HEK293 (cell line): ENCODE data around the gene LST1.

ENCODE experiments used
- CTCF ChIA-PET: fragments of 350-600 bp; formaldehyde crosslinking; extraction: SDS; loops from one replicate; lab custom pipeline; 2021; ENCODE audit warnings: antibody characterized with exemption; lab: Yijun Ruan, JAX
- POLR2A ChIA-PET: fragments of 300-600 bp; formaldehyde crosslinking; extraction: SDS; loops from one replicate; lab custom pipeline; 2020; ENCODE audit warnings: antibody characterized with exemption, inconsistent platforms; lab: Yijun Ruan, JAX
- H3K27ac ChIP-seq: fragments of 200-500 bp; sonication (Bioruptor generic); 2 replicates; pipeline ENCODE4 v1.5.1; 2014; ENCODE audit warnings: low read depth, low read length, control low read depth, inconsistent platforms; ENCODE audit errors: extremely low read depth
- H3K36me3 ChIP-seq, 2 experiments: fragments of 200-500 bp in 1 of 2; sonication (Bioruptor generic) in 1 of 2; 1 replicate in 1 of 2; 2 replicates in 1 of 2; pipeline ENCODE4 v1.5.1; 2014 to 2017; ENCODE audit warnings: inconsistent platforms in 2 of 2, low read length in 2 of 2; ENCODE audit not compliant: control insufficient read depth in 2 of 2, insufficient read depth in 1 of 2
- H3K4me1 ChIP-seq: fragments of 200-500 bp; sonication (Bioruptor generic); 2 replicates; pipeline ENCODE4 v1.5.1; 2014; ENCODE audit warnings: mild to moderate bottlenecking, low read length, inconsistent platforms; ENCODE audit not compliant: control insufficient read depth, insufficient read depth
- H3K4me3 ChIP-seq: 2 replicates; pipeline ENCODE4 v1.5.1; 2011; ENCODE audit warnings: low read depth, mild to moderate bottlenecking, control low read depth, low read length, moderate library complexity
- H3K9me3 ChIP-seq: fragments of 200-500 bp; sonication (Bioruptor generic); 2 replicates; pipeline ENCODE4 v1.5.1; 2014; ENCODE audit warnings: low read depth, low read length, inconsistent platforms; ENCODE audit not compliant: control insufficient read depth, insufficient read depth
- BCL11B ChIP-seq: fragments of 450-650 bp; formaldehyde crosslinking; IDR thresholded peaks from 2 replicates; pipeline ENCODE4 v1.5.1; 2016; ENCODE audit warnings: low read depth, missing biosample characterization, missing genetic modification characterization
- GLIS2 ChIP-seq: fragments of 450-650 bp; formaldehyde crosslinking; IDR thresholded peaks from 2 replicates; pipeline ENCODE4 v1.5.1; 2016; ENCODE audit warnings: missing biosample characterization, missing genetic modification characterization
- HOXD13 ChIP-seq: sonication (generic); formaldehyde crosslinking; IDR thresholded peaks from 2 replicates; pipeline ENCODE4 v1.8.0; 2022; ENCODE audit warnings: missing genetic modification reagents, borderline replicate concordance
- TSHZ1 ChIP-seq: fragments of 450-650 bp; formaldehyde crosslinking; IDR thresholded peaks from 2 replicates; pipeline ENCODE4 v1.5.1; 2016; ENCODE audit warnings: missing biosample characterization, missing genetic modification characterization, borderline replicate concordance
- WT1 ChIP-seq: fragments of 450-650 bp; formaldehyde crosslinking; IDR thresholded peaks from 2 replicates; pipeline ENCODE4 v1.5.1; 2016; ENCODE audit warnings: missing biosample characterization, missing genetic modification characterization
- ZBTB10 ChIP-seq: fragments of 450-650 bp; formaldehyde crosslinking; IDR thresholded peaks from 2 replicates; pipeline ENCODE4 v1.5.1; 2016; ENCODE audit warnings: missing biosample characterization, missing genetic modification characterization
- ZBTB17 ChIP-seq: fragments of 450-650 bp; formaldehyde crosslinking; IDR thresholded peaks from 2 replicates; pipeline ENCODE4 v1.5.1; 2016; ENCODE audit warnings: missing biosample characterization, missing genetic modification characterization
- ZBTB44 ChIP-seq: fragments of 450-650 bp; IDR thresholded peaks from 2 replicates; pipeline ENCODE4 v1.5.1; 2018; ENCODE audit warnings: missing biosample characterization, mild to moderate bottlenecking, missing genetic modification characterization
- ZBTB48 ChIP-seq: fragments of 450-650 bp; formaldehyde crosslinking; IDR thresholded peaks from 2 replicates; pipeline ENCODE4 v1.5.1; 2016; ENCODE audit warnings: missing biosample characterization, missing genetic modification characterization
- ZNF114 ChIP-seq: fragments of 450-650 bp; formaldehyde crosslinking; IDR thresholded peaks from 2 replicates; pipeline ENCODE4 v1.5.0; 2017; ENCODE audit warnings: missing biosample characterization, missing genetic modification characterization
- ZNF146 ChIP-seq: fragments of 450-650 bp; formaldehyde crosslinking; IDR thresholded peaks from 2 replicates; pipeline ENCODE4 v1.5.1; 2016; ENCODE audit warnings: missing biosample characterization, missing genetic modification characterization
- ZNF18 ChIP-seq: fragments of 450-650 bp; formaldehyde crosslinking; IDR thresholded peaks from 2 replicates; pipeline ENCODE4 v1.5.1; 2016; ENCODE audit warnings: missing biosample characterization, missing genetic modification characterization
- ZNF292 ChIP-seq: fragments of 450-650 bp; formaldehyde crosslinking; IDR thresholded peaks from 2 replicates; pipeline ENCODE4 v1.5.1; 2016; ENCODE audit warnings: low read depth, missing biosample characterization, missing genetic modification characterization, borderline replicate concordance
- ZNF335 ChIP-seq: fragments of 450-650 bp; formaldehyde crosslinking; conservative IDR thresholded peaks from 2 replicates; pipeline ENCODE4 v1.5.1; 2016; ENCODE audit warnings: missing biosample characterization, missing genetic modification characterization
- ZNF394 ChIP-seq: fragments of 450-650 bp; formaldehyde crosslinking; IDR thresholded peaks from 2 replicates; pipeline ENCODE4 v1.5.1; 2016; ENCODE audit warnings: missing biosample characterization, missing genetic modification characterization, mild to moderate bottlenecking, moderate library complexity, borderline replicate concordance
- ZNF426 ChIP-seq: fragments of 450-650 bp; formaldehyde crosslinking; IDR thresholded peaks from 2 replicates; pipeline ENCODE4 v1.5.1; 2017; ENCODE audit warnings: missing biosample characterization, missing genetic modification characterization, mild to moderate bottlenecking, inconsistent platforms, moderate library complexity
- ZNF510 ChIP-seq: fragments of 450-650 bp; formaldehyde crosslinking; IDR thresholded peaks from 2 replicates; pipeline ENCODE4 v1.5.1; 2018; ENCODE audit warnings: mild to moderate bottlenecking, missing genetic modification characterization, missing biosample characterization; ENCODE audit not compliant: insufficient replicate concordance
- ZNF558 ChIP-seq: fragments of 450-650 bp; formaldehyde crosslinking; IDR thresholded peaks from 2 replicates; pipeline ENCODE4 v1.5.1; 2016; ENCODE audit warnings: missing biosample characterization, missing genetic modification characterization
- ZNF677 ChIP-seq: fragments of 450-650 bp; IDR thresholded peaks from 2 replicates; pipeline ENCODE4 v1.5.0; 2018; ENCODE audit warnings: missing biosample characterization, mild to moderate bottlenecking, missing genetic modification characterization, moderate library complexity
- ZNF768 ChIP-seq: fragments of 450-650 bp; formaldehyde crosslinking; IDR thresholded peaks from 2 replicates; pipeline ENCODE4 v1.5.1; 2018; ENCODE audit warnings: missing biosample characterization, mild to moderate bottlenecking, missing genetic modification characterization
- TF ChIP-seq, protein P1 (sequence below): fragments of 450-650 bp; formaldehyde crosslinking; IDR thresholded peaks from 2 replicates; pipeline ENCODE4 v1.5.1; 2016; ENCODE audit warnings: missing biosample characterization, missing genetic modification characterization, low read depth

The LST1 gene

GRCh38 chr6:31620586-31621319 is 34.7 kb downstream of the LST1 start, which contains the start of gene PRRC2A (continued):
- peak; percentile 42; the same call in 1 of the 2 replicates for TF ChIP-seq TSHZ1 (tag by site-specific recombination)
- peak; percentile 58 for TF ChIP-seq ZNF146 (tag by site-specific recombination)
- TF ChIP-seq ZNF510 (tag by site-specific recombination): no peak
- TF ChIP-seq ZNF558: no peak
- TF ChIP-seq HOXD13 (CRISPR knock-in tag): no peak
- no peak for TF ChIP-seq ZNF768
- no peak for TF ChIP-seq ZNF114
- TF ChIP-seq ZNF677: no peak
- TF ChIP-seq, protein P1, sequence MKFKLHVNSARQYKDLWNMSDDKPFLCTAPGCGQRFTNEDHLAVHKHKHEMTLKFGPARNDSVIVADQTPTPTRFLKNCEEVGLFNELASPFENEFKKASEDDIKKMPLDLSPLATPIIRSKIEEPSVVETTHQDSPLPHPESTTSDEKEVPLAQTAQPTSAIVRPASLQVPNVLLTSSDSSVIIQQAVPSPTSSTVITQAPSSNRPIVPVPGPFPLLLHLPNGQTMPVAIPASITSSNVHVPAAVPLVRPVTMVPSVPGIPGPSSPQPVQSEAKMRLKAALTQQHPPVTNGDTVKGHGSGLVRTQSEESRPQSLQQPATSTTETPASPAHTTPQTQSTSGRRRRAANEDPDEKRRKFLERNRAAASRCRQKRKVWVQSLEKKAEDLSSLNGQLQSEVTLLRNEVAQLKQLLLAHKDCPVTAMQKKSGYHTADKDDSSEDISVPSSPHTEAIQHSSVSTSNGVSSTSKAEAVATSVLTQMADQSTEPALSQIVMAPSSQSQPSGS (tag by site-specific recombination): no peak
- TF ChIP-seq ZBTB48: peak; percentile 69; the same call in 1 of the 2 replicates
- TF ChIP-seq ZBTB44: no peak

GRCh38 chr6:31621320-31621939 is 35.4 kb downstream of the LST1 start:
- Histone ChIP-seq H3K4me3 (peak overlapping the region; percentile 97), H3K27ac (peak overlapping the region; percentile 99), H3K36me3 (peaks cover 33 to 53% of the 10 kb centered on the region in 2 experiments), H3K4me1 (peaks cover 7% of the 10 kb centered on the region; the same call in 1 of the 2 replicates), H3K9me3 (no peaks in the 10 kb centered on the region)
- POLR2A ChIA-PET: interaction anchor here (0.6 to 9.7 kb wide), 17 partner anchors 15 to 1349 kb away, joined by 3 to 123 read pairs (median 4); partner anchors contain the start of genes ABHD16A, ATP6V1G2, BAG6 and C6orf47
- TF ChIP-seq ZNF558 (no peak), ZBTB17 (tag by site-specific recombination) (peak; percentile 37; the same call in 1 of the 2 replicates), ZBTB10 (tag by site-specific recombination) (0 out of 2 replicates have a peak, but pooled peaks have one; percentile 28), ZNF292 (tag by site-specific recombination) (peak; percentile 35; the same call in 1 of the 2 replicates), ZNF18 (tag by site-specific recombination) (0 out of 2 replicates have a peak, but pooled peaks have one; percentile 4), WT1 (tag by site-specific recombination) (peak; percentile 1; the same call in 1 of the 2 replicates), GLIS2 (tag by site-specific recombination) (0 out of 2 replicates have a peak, but pooled peaks have one; percentile 57), ZNF335 (peak; percentile 35; the same call in 1 of the 2 replicates), ZNF426 (no peak), ZNF394 (tag by site-specific recombination) (no peak), BCL11B (tag by site-specific recombination) (no peak)
- TF ChIP-seq, all 188 proteins: peak for 7
- CTCF ChIA-PET: interaction anchor here (0.7 to 0.9 kb wide), 3 partner anchors 15 to 41 kb away, joined by 3 to 5 read pairs (median 3); no protein-coding TSS in a partner anchor
